ENCODE data around the gene ZACN.

Gene ZACN

DNA sequence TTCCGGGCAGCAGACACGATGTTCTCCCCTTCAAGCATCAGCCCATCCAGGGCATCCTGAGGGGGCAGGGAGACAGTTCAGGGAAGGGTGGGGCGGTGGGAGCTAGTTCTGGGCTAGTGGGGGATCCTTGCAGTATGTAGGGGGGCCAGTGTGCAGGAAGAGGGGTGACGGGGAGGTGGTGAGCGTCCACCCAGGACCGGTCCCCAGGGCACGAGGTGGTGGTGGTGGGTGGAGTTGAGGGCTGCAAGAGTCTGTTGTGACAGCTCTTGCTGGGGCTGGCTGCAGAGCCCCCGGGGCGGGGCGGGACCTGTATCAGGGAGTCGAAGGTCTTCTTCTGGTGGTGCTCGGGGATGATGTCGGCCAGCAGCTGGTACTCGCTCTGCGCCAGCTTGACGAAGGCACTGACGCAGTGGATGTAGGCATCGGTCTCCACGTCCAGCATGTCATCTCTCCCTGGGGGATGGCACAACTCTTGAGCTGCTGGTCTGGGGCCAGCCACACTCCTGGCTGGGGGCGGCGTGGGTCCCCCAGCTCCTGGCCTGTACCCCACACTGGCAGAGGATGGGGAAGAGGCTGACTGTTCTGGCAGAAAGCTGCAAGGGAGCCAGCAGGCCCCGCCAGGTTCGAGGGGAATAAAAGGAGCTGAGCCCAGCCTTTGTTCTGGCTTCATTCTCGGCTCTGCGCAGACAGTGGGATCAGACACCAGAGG lies 10.0 kb downstream of the ZACN start:
- no peaks in the 10 kb centered on the region for H3K4me1 ChIP-seq (ENCODE audit: control insufficient read depth, insufficient read depth, low read length, poor library complexity, severe bottlenecking)
- H3K36me3 ChIP-seq (ENCODE audit: control insufficient read depth, insufficient read depth, low read length) = peaks cover 84% of the 10 kb centered on the region
- no peaks in the 10 kb centered on the region for H3K9me3 ChIP-seq (ENCODE audit: control insufficient read depth, low read length)
- H3K4me3 ChIP-seq (ENCODE audit: insufficient read depth, low read depth, low read length, poor library complexity, severe bottlenecking) = no peak overlapping the region
- no peak overlapping the region for H3K27ac ChIP-seq (ENCODE audit: insufficient read depth, low read length, poor library complexity, severe bottlenecking)
- DNase-seq = no peak
- H3K27me3 ChIP-seq (replicated peaks; ENCODE audit: control insufficient read depth, insufficient read depth, low read length, poor library complexity, severe bottlenecking) = no peaks in the 10 kb centered on the region

- peaks cover 79% of the 10 kb centered on the region for H3K36me3 ChIP-seq (ENCODE audit: control insufficient read depth, insufficient read depth, low read length)
- H3K9me3 ChIP-seq (ENCODE audit: control insufficient read depth, low read length) = no peaks in the 10 kb centered on the region
- no peak overlapping the region for H3K27ac ChIP-seq (ENCODE audit: insufficient read depth, low read length, poor library complexity, severe bottlenecking)
- H3K27me3 ChIP-seq (replicated peaks; ENCODE audit: control insufficient read depth, insufficient read depth, low read length, poor library complexity, severe bottlenecking) = no peaks in the 10 kb centered on the region
- no peak overlapping the region for H3K4me3 ChIP-seq (ENCODE audit: insufficient read depth, low read depth, low read length, poor library complexity, severe bottlenecking)
- H3K4me1 ChIP-seq (ENCODE audit: control insufficient read depth, insufficient read depth, low read length, poor library complexity, severe bottlenecking) = no peaks in the 10 kb centered on the region
- no peak for DNase-seq
These were observed 10.9 kb downstream of the ZACN start for GRCh38 chr17:76089680-76090516.

DNA sequence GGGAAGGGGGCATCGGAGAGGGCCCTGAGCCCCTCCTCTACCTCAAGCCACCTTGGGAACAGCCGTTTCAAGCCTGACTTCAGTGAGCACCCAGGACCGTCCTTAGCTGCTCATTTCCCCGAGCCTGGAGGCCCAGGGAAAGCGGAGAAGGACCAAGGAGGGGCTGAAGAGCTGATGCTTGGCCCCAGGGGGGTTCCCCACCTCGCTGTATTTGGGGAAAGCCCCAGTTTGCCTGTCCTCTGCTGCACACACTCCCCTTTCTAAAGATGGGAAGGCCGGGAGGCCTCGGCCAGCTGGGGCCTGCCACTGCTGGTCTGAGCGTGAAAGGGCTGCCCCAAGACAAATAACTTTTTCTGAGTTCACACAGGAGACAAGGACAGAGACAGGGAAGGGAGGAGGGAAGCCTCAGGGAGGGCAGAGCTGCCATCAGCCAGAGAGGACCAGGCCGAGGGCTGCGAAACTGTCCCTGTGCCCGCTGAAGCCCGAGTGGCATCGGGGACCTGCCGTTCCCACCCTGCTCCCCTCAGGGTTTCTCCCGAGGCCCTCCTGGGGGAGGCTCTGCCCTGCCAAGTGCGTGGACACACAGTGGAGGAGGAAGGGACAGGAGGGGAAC lies 11.6 kb downstream of the ZACN start:
- H3K4me1 ChIP-seq (ENCODE audit: control insufficient read depth, insufficient read depth, low read length, poor library complexity, severe bottlenecking) = no peaks in the 10 kb centered on the region
- H3K4me3 ChIP-seq (ENCODE audit: insufficient read depth, low read depth, low read length, poor library complexity, severe bottlenecking) = no peak overlapping the region
- no peaks in the 10 kb centered on the region for H3K27me3 ChIP-seq (replicated peaks; ENCODE audit: control insufficient read depth, insufficient read depth, low read length, poor library complexity, severe bottlenecking)
- H3K36me3 ChIP-seq (ENCODE audit: control insufficient read depth, insufficient read depth, low read length) = peaks cover 74% of the 10 kb centered on the region
- no peaks in the 10 kb centered on the region for H3K9me3 ChIP-seq (ENCODE audit: control insufficient read depth, low read length)
- no peak for DNase-seq
- no peak overlapping the region for H3K27ac ChIP-seq (ENCODE audit: insufficient read depth, low read length, poor library complexity, severe bottlenecking)

- Histone ChIP-seq H3K9me3 (ENCODE audit: control insufficient read depth, low read length) (no peaks in the 10 kb centered on the region), H3K4me3 (ENCODE audit: insufficient read depth, low read depth, low read length, poor library complexity, severe bottlenecking) (no peak overlapping the region), H3K27me3 (replicated peaks; ENCODE audit: control insufficient read depth, insufficient read depth, low read length, poor library complexity, severe bottlenecking) (no peaks in the 10 kb centered on the region), H3K36me3 (ENCODE audit: control insufficient read depth, insufficient read depth, low read length) (peaks cover 71% of the 10 kb centered on the region), H3K4me1 (ENCODE audit: control insufficient read depth, insufficient read depth, low read length, poor library complexity, severe bottlenecking) (no peaks in the 10 kb centered on the region), H3K27ac (ENCODE audit: insufficient read depth, low read length, poor library complexity, severe bottlenecking) (no peak overlapping the region)
- no peak for DNase-seq
These were observed 12.7 kb downstream of the ZACN start for GRCh38 chr17:76091526-76092286.

DNA sequence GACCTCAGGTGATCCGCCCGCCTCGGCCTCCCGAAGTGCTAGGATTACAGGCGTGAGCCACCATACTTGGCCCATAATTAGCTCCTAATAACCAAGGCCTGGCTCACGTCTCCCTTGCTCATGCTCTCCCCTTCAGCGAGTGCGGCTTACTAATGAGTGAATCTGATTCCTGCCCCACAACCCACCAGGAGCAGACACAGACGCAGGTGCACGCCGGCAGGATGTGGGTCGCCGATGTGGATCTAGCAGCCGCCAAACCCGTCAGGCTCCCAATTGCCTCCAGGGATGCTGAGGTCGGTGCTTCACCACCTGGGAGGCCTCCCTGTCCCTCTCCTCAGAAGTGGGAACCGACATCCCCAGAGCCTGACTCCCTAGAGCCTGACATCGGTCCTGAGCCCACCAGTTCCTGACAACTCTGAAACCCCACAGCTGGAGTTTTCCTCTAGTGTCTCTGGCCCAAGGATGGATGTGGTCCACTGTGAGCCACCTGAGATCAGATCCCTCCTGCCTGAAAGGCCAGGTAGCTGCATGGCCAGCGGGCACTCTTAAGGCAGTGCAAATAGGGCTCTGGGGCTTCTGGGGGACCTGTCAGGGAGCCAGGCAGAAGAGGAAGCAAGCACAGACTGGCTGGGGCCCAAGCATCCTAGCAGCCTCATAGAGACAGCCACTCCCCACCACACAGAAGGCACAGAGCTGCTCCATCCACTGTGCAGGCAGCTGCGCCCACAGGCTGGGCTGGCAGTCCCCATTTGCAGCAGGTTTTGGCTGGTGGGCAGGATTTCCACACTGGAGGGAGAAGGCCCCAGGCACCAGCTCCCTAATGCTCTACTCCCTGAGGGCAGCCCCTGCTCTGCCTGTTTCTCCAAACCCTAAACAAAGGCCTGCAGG lies 13.8 kb downstream of the ZACN start:
- Histone ChIP-seq H3K27ac (ENCODE audit: insufficient read depth, low read length, poor library complexity, severe bottlenecking) (no peak overlapping the region), H3K36me3 (ENCODE audit: control insufficient read depth, insufficient read depth, low read length) (peaks cover 71% of the 10 kb centered on the region), H3K9me3 (ENCODE audit: control insufficient read depth, low read length) (no peaks in the 10 kb centered on the region), H3K4me1 (ENCODE audit: control insufficient read depth, insufficient read depth, low read length, poor library complexity, severe bottlenecking) (no peaks in the 10 kb centered on the region), H3K4me3 (ENCODE audit: insufficient read depth, low read depth, low read length, poor library complexity, severe bottlenecking) (no peak overlapping the region), H3K27me3 (replicated peaks; ENCODE audit: control insufficient read depth, insufficient read depth, low read length, poor library complexity, severe bottlenecking) (no peaks in the 10 kb centered on the region)
- DNase-seq = no peak

DNA sequence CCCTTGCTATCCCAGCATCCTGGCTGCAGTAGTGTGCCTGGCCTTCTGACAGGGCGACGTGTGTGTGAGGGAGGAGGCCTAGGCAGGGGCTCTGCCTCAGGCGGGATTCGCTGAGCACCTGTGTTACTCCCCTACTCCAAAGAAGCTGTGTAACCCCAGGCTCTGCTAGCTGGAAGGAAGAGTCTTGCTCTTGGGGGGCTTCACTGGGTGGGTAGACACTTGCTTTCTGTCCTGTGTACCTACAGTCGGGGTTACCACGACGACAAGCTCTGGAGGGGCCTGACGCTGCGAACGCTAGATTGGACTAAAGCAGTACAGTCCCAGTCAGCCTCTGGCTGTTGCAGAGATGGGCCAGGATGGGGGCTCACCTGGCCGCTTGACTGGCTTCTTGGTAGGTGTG lies 15.1 kb downstream of the ZACN start:
- Histone ChIP-seq H3K9me3 (ENCODE audit: control insufficient read depth, low read length) (no peaks in the 10 kb centered on the region), H3K27me3 (replicated peaks; ENCODE audit: control insufficient read depth, insufficient read depth, low read length, poor library complexity, severe bottlenecking) (no peaks in the 10 kb centered on the region), H3K36me3 (ENCODE audit: control insufficient read depth, insufficient read depth, low read length) (peaks cover 61% of the 10 kb centered on the region), H3K4me3 (ENCODE audit: insufficient read depth, low read depth, low read length, poor library complexity, severe bottlenecking) (no peak overlapping the region), H3K4me1 (ENCODE audit: control insufficient read depth, insufficient read depth, low read length, poor library complexity, severe bottlenecking) (no peaks in the 10 kb centered on the region), H3K27ac (ENCODE audit: insufficient read depth, low read length, poor library complexity, severe bottlenecking) (no peak overlapping the region)
- DNase-seq = no peak

DNA sequence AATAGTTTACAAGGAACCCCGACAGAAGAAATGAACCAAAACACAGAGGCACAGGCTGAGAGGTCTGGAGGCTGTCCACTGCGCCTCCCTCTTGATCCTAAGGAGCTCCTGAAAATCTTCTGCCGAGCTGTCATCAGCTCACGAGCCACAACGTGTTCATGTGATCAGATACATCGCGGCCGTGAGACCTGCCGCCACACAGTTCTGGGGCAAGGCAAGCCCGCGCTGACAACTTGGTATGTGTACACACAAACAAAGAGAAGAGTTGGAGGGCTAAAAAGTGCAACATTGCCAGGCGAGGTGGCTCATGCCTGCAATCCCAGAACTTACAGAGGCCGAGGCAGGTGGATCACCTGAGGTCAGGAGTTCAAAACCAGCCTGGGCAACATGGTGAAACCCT lies 17.0 kb downstream of the ZACN start:
- no peaks in the 10 kb centered on the region for H3K4me1 ChIP-seq (ENCODE audit: control insufficient read depth, insufficient read depth, low read length, poor library complexity, severe bottlenecking)
- no peak overlapping the region for H3K4me3 ChIP-seq (ENCODE audit: insufficient read depth, low read depth, low read length, poor library complexity, severe bottlenecking)
- no peaks in the 10 kb centered on the region for H3K9me3 ChIP-seq (ENCODE audit: control insufficient read depth, low read length)
- H3K36me3 ChIP-seq (ENCODE audit: control insufficient read depth, insufficient read depth, low read length) = peaks cover 52% of the 10 kb centered on the region
- H3K27ac ChIP-seq (ENCODE audit: insufficient read depth, low read length, poor library complexity, severe bottlenecking) = no peak overlapping the region
- DNase-seq = no peak
- no peaks in the 10 kb centered on the region for H3K27me3 ChIP-seq (replicated peaks; ENCODE audit: control insufficient read depth, insufficient read depth, low read length, poor library complexity, severe bottlenecking)

DNA sequence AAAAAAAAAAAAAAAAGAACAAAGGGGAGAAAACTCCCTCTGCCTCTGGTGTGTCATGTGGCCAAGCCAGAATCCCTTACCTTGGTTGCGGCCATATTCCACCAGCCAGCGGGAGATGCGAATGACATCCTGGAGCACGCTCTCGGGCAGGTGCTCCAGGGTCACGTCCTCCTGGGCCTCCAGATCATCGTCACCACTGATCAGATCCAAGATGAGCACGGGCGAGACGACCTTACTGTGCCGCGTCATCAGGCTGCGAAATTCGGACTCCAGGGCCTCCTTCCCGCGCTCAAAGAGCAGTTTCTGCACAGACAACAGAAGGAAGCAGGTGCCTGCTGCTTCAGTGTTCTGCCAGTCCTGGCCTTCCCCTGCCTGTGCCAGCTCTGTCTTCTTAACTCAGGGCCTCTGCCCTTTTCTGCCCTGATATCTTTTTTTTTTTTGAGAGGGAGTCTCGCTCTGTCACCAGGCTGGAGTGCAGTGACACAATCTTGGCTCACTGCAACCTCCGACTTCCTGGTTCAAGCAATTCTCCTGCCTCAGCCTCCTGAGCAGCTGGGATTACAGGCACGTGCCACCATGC lies 18.8 kb downstream of the ZACN start:
- Histone ChIP-seq H3K27me3 (replicated peaks; ENCODE audit: control insufficient read depth, insufficient read depth, low read length, poor library complexity, severe bottlenecking) (no peaks in the 10 kb centered on the region), H3K9me3 (ENCODE audit: control insufficient read depth, low read length) (no peaks in the 10 kb centered on the region), H3K4me3 (ENCODE audit: insufficient read depth, low read depth, low read length, poor library complexity, severe bottlenecking) (no peak overlapping the region), H3K4me1 (ENCODE audit: control insufficient read depth, insufficient read depth, low read length, poor library complexity, severe bottlenecking) (peaks cover 4% of the 10 kb centered on the region), H3K27ac (ENCODE audit: insufficient read depth, low read length, poor library complexity, severe bottlenecking) (no peak overlapping the region), H3K36me3 (ENCODE audit: control insufficient read depth, insufficient read depth, low read length) (peaks cover 55% of the 10 kb centered on the region)
- DNase-seq = no peak

GRCh38 chr17:76102944-76103273 lies 23.9 kb downstream of the ZACN start:
- Histone ChIP-seq H3K27ac (ENCODE audit: insufficient read depth, low read length, poor library complexity, severe bottlenecking) (peak overlapping the region; percentile 78), H3K4me1 (ENCODE audit: control insufficient read depth, insufficient read depth, low read length, poor library complexity, severe bottlenecking) (peaks cover 12% of the 10 kb centered on the region), H3K9me3 (ENCODE audit: control insufficient read depth, low read length) (no peaks in the 10 kb centered on the region), H3K27me3 (replicated peaks; ENCODE audit: control insufficient read depth, insufficient read depth, low read length, poor library complexity, severe bottlenecking) (no peaks in the 10 kb centered on the region), H3K4me3 (ENCODE audit: insufficient read depth, low read depth, low read length, poor library complexity, severe bottlenecking) (peak overlapping the region; percentile 89), H3K36me3 (ENCODE audit: control insufficient read depth, insufficient read depth, low read length) (peaks cover 18% of the 10 kb centered on the region)
- no peak for DNase-seq
